A673 (cell line): ENCODE measurements around the gene FA2H. TPM values are rescaled to one million over a fixed set of nuclear protein-coding genes. Genes with fewer than 3 reads are reported as not detected.
"Not testable (repeated sequence)": the region's sequence is repeated elsewhere in the genome, so short reads cannot be mapped to it uniquely, and the experiment has no call there.

Experiments
- BruUV-seq: library from RNA; stranded (reverse); fragments of 400-500 nt; replicated peaks from 2 replicates; lab custom pipeline; 2021; lab: Mats Ljungman, UMichigan
- CTCF ChIA-PET: fragments of 300-600 bp; sonication (Branson Sonifier 250); formaldehyde crosslinking; loops from one replicate; lab custom pipeline; 2022; ENCODE audit warnings: antibody characterized with exemption; lab: Charles Lee
- POLR2A ChIA-PET: fragments of 300-600 bp; sonication (Branson Sonifier 250); formaldehyde crosslinking; loops from one replicate; lab custom pipeline; 2022; ENCODE audit warnings: antibody characterized with exemption; ENCODE audit not compliant: low non-redundant PET; lab: Charles Lee
- DNase-seq: peaks from one replicate; pipeline ENCODE4 v3.0.0-alpha.2; 2015; ENCODE audit warnings: low spot score
- H3K27ac ChIP-seq: fragments of 200-600 bp; sonication (generic); 2 replicates; pipeline ENCODE4 v1.5.1; 2016; ENCODE audit warnings: mixed run types, low read depth, mild to moderate bottlenecking, mixed read lengths, antibody characterized with exemption, low read length; ENCODE audit not compliant: poor library complexity, severe bottlenecking
- H3K27me3 ChIP-seq: fragments of 200-600 bp; sonication (generic); replicated peaks from 2 replicates; pipeline ENCODE4 v1.6.1; 2017; ENCODE audit warnings: mixed run types, low read depth, mild to moderate bottlenecking, mixed read lengths, antibody characterized with exemption, low read length; ENCODE audit not compliant: insufficient read depth, poor library complexity
- H3K36me3 ChIP-seq: fragments of 200-600 bp; sonication (generic); 2 replicates; pipeline ENCODE4 v1.6.1; 2016; ENCODE audit warnings: mixed run types, mild to moderate bottlenecking, mixed read lengths, antibody characterized with exemption, low read length; ENCODE audit not compliant: insufficient read depth, poor library complexity, severe bottlenecking
- H3K4me1 ChIP-seq: fragments of 200-600 bp; sonication (generic); 2 replicates; pipeline ENCODE4 v1.6.1; 2017; ENCODE audit warnings: mixed run types, mild to moderate bottlenecking, mixed read lengths, antibody characterized with exemption, low read length; ENCODE audit not compliant: insufficient read depth, poor library complexity, severe bottlenecking
- H3K4me3 ChIP-seq: fragments of 200-600 bp; sonication (generic); 2 replicates; pipeline ENCODE4 v1.5.1; 2016; ENCODE audit warnings: low read depth, mixed run types, mild to moderate bottlenecking, mixed read lengths, low read length; ENCODE audit not compliant: poor library complexity, severe bottlenecking
- H3K9me3 ChIP-seq: fragments of 200-600 bp; sonication (generic); 2 replicates; pipeline ENCODE4 v1.6.1; 2016; ENCODE audit warnings: mixed run types, low read depth, mild to moderate bottlenecking, mixed read lengths, antibody characterized with exemption, low read length; ENCODE audit not compliant: poor library complexity, severe bottlenecking
- EZH2 ChIP-seq: fragments of 200-600 bp; sonication (generic); IDR thresholded peaks from 2 replicates; pipeline ENCODE4 v1.6.1; 2017; ENCODE audit warnings: borderline replicate concordance, low read depth, mild to moderate bottlenecking, mixed read lengths, antibody characterized with exemption, low read length; ENCODE audit not compliant: poor library complexity, severe bottlenecking
- intact Hi-C: fragments of 100-400 bp; cut with micrococcal nuclease; formaldehyde crosslinking; loops from one replicate; pipeline ENCODE4 v1.10.0; 2022; ENCODE audit not compliant: unreplicated experiment
- total RNA-seq: library from RNA; stranded (reverse); gene quantifications from 2 replicates; pipeline ENCODE4 v1.2.3, GENCODE V29; 2021
- TF ChIP-seq, protein P1 (sequence below): fragments of 300-800, 200-600 bp; sonication (generic); conservative IDR thresholded peaks from 2 replicates; pipeline ENCODE4 v1.5.1; 2017; ENCODE audit warnings: low read depth, mild to moderate bottlenecking, antibody characterized with exemption, low read length, moderate library complexity, mixed read lengths

Gene FA2H
- total RNA-seq, 1 experiment from 2014 or later, result not detected

DNA sequence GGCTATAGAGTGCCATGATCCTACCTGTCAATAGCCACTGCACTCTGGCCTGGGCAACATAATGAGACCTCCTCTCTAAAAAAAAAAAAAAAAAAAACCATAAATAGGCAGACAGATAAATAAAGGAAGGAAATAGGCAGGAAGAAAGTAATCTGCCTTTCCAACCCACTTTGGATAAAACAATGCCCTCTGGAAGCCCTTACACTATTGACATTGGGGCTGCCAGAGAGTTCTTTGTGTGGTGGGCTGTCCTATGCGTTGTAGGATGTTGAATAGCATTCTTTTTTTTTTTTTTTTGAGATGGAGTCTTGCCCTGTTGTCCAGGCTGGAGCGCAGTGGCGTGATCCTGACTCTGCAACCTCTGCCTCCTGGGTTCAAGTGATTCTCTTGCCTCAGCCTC, 100.7 kb downstream of the FA2H start:
- ChIA-PET POLR2A (no interaction called here), CTCF (no interaction called here)
- intact Hi-C loops, result no loop called here
- no peaks in the 10 kb centered on the region for H3K9me3 ChIP-seq
- H3K27me3 ChIP-seq, result no peaks in the 10 kb centered on the region
- no peak overlapping the region for H3K27ac ChIP-seq
- TF ChIP-seq, protein P1, sequence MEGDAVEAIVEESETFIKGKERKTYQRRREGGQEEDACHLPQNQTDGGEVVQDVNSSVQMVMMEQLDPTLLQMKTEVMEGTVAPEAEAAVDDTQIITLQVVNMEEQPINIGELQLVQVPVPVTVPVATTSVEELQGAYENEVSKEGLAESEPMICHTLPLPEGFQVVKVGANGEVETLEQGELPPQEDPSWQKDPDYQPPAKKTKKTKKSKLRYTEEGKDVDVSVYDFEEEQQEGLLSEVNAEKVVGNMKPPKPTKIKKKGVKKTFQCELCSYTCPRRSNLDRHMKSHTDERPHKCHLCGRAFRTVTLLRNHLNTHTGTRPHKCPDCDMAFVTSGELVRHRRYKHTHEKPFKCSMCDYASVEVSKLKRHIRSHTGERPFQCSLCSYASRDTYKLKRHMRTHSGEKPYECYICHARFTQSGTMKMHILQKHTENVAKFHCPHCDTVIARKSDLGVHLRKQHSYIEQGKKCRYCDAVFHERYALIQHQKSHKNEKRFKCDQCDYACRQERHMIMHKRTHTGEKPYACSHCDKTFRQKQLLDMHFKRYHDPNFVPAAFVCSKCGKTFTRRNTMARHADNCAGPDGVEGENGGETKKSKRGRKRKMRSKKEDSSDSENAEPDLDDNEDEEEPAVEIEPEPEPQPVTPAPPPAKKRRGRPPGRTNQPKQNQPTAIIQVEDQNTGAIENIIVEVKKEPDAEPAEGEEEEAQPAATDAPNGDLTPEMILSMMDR, result no peak
- no peak for TF ChIP-seq EZH2
- no peaks in the 10 kb centered on the region for H3K4me1 ChIP-seq
- DNase-seq, result no peak
- no peak overlapping the region for H3K4me3 ChIP-seq
- H3K36me3 ChIP-seq, result no peaks in the 10 kb centered on the region
- BruUV-seq, result no TSS peak

DNA sequence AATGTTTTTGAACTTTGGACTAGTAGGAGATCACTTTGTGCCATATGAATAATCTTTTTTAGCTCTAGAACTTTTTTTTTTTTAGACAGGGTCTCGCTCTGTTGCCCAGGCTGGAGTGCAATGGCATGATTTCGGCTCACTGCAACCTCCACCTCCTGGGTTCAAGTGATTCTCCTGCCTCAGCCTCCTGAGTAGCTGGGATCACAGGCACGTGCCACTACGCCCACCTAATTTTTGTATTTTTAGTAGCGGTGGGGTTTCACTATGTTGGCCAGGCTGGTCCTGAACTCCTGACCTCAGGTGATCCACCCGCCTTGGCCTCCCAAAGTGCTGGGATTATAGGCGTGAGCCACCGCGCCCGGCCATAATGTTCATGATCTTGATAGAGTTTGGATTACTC, 105.7 kb downstream of the FA2H start:
- POLR2A ChIA-PET, H3K27ac ChIP-seq, CTCF ChIA-PET, H3K9me3 ChIP-seq, BruUV-seq, H3K4me3 ChIP-seq, H3K27me3 ChIP-seq, intact Hi-C loops, DNase-seq, H3K4me1 ChIP-seq: not testable (repeated sequence)
- peaks cover 16% of the 10 kb centered on the region for H3K36me3 ChIP-seq

DNA sequence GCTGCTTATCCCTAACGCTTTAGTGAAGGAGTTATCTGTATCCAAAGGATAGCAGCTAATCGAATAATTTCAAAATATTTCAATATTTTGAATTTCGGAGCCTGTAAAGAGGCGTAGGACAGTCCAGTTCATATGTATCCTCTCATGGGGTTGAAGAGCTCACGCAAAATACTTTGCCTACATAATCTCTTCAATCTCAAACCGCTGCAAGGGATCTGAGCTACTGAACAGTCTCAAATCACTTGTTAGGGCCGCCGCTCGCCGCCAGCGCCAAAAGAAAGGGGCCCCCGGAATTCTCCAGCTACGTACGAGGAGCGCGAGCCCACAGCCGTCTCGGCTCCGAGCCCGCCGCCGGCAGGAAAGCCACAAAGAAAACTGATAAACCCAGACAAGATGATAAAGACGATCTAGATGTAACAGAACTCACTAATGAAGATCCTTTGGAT, 107.3 kb downstream of the FA2H start:
- TF ChIP-seq, protein P1, result no peak
- TF ChIP-seq EZH2, result no peak

More for the DNA sequence above, 107.3 kb downstream of the FA2H start:
- Histone ChIP-seq H3K27me3 (no peaks in the 10 kb centered on the region), H3K27ac (peak overlapping the region; percentile 92), H3K4me3 (peak overlapping the region; percentile 84), H3K9me3 (no peaks in the 10 kb centered on the region), H3K4me1 (peaks cover 9% of the 10 kb centered on the region), H3K36me3 (peaks cover 32% of the 10 kb centered on the region)
- DNase-seq, result peak; percentile 51
- CTCF ChIA-PET, result interaction anchor here (0.6 kb wide), 1 partner anchor 43 kb away, joined by 9 read pairs; no protein-coding TSS in a partner anchor
- TSS peak; percentile 90 for BruUV-seq
- POLR2A ChIA-PET, result interaction anchor here (0.6 to 0.7 kb wide), 3 partner anchors 42 to 215 kb away, joined by 3 to 6 read pairs (median 4); no protein-coding TSS in a partner anchor
- intact Hi-C loops, result no loop called here
